G401.6 (cell line): ENCODE data around the gene NLRP6.
"Not testable (repeated sequence)": the region's sequence is repeated elsewhere in the genome, so short reads cannot be mapped to it uniquely, and the experiment has no call there.

Experiments used
- FAIRE-seq: peaks from 2 replicates; lab custom pipeline; 2012; peaks lifted over from hg19 to GRCh38; lab: Jason Lieb, UNC

NLRP6 gene

DNA sequence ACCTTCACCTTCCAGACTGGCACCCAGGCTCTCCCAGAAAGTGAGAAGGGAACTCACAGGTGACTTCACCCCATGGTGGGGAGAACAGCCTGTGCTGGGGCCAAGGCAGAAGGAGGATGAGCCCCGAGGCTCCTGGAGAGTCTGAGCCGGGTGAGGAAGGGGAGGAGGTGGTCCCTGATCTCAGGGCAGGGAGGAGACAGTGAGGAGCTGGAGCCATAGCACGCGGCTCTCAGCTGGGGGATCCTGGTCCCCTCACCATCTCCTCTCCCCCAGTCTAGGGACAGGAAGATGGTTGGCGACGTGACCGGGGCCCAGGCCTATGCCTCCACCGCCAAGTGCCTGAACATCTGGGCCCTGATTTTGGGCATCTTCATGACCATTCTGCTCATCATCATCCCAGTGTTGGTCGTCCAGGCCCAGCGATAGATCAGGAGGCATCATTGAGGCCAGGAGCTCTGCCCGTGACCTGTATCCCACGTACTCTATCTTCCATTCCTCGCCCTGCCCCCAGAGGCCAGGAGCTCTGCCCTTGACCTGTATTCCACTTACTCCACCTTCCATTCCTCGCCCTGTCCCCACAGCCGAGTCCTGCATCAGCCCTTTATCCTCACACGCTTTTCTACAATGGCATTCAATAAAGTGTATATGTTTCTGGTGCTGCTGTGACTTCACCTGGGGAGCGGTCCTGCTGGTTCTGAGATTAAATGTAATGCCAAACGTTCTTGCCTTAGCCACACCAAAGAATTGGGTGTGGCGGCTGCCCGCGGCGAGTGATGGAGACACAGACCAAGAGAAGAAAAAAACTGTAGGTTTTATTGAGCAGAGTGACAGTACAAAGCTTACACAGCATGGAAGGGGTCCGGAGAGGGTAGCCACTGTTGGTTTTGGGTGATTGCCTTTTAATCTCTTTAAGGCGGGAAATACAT is 30.8 kb downstream of the NLRP6 start:
- FAIRE-seq = not testable (repeated sequence)

- FAIRE-seq = not testable (repeated sequence)
These were observed 31.9 kb downstream of the NLRP6 start for GRCh38 chr11:309979-310572.

DNA sequence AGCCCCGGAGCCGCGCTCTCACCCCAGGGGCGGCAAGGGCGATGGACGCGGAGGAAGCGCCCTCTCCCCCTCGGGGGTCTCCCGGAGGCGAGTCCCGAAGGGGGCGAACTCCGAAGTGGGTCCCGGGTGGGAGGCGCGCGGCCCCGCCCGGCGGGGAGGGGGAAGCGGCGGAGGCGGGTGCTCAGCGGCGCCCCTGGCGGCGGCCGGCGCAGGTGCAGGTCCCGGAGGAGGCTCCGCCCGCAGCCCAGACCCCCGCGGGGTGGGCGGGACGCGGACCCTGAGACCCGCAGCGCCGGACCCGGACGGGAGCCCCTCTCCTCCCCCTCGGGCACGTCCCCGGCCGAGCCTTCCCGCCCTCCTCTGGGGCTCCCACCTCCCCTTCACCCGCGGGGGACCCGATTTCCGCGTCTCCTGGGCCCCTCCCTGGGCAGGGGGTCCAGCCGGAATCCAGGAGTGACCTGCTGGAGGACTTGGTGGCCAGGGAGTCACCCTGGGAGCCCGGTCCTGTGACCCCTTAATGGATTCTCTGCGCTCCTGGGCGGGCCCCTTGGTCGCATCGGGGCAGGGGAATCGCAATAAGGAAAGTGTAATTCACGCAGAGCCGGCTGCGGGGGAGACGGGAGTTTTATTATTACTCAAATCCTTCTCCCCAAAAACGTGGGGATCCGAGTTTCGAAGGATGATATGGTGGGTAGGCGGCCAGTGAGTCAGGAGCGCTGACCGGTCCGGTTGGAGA is 33.0 kb downstream of the NLRP6 start:
- not testable (repeated sequence) for FAIRE-seq

DNA sequence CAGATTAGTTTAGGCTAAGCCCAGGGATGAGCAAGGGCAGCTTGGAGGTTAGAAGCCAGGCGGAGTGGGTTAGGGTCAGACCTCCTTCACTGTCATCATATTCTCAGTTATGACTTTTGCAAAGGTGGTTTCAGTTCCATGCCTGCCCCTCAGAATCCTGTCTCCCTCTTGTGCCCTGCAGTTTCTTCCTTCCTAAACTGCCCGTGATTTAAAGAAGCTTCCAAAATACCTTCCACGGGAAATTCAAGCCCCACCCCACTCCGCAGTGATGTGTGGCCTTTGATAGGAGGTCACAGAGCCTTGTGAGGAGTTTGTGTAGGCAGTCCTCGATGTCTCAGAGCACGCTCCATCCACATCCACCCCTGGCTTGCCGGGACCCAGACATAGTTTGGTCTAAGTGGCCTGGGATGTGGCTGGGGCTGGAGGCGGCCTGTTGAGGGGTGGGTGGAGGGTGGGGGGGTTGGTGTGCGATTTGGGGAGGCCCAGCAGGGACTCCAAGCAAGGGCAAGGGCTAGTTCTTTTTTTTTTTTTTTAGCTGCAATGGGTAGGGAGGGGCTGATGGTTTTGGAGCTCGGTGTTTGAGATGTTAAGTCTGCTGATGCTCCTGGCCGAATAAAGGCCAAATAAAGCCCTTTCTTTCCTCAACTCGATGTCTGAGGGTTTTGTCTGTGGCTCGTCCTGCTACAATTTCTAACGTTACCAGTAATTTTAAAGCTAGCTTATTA is 34.0 kb downstream of the NLRP6 start:
- FAIRE-seq = no peak

- FAIRE-seq = no peak
These were observed 35.1 kb downstream of the NLRP6 start for GRCh38 chr11:313304-313786.

- peak; percentile 97 for FAIRE-seq
These were observed 35.8 kb downstream of the NLRP6 start, which contains the start of gene IFITM1 for GRCh38 chr11:313787-314553. Gene IFITM1, plus strand, starts transcription at chr11:314040. Its CDS starts 131 bp downstream, at chr11:314171.

DNA sequence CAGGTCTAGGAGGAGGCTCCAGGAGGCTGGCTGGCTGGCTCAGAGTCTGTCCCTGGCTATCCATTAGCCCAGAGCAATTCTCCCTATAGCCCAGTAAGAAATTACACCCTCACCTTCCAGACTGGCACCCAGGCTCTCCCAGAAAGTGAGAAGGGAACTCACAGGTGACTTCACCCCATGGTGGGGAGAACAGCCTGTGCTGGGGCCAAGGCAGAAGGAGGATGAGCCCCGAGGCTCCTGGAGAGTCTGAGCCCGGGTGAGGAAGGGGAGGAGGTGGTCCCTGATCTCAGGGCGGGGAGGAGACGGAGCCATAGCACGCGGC is 36.3 kb downstream of the NLRP6 start:
- FAIRE-seq = not testable (repeated sequence)

GRCh38 chr11:315051-315481 is 36.9 kb downstream of the NLRP6 start:
- no peak for FAIRE-seq

DNA sequence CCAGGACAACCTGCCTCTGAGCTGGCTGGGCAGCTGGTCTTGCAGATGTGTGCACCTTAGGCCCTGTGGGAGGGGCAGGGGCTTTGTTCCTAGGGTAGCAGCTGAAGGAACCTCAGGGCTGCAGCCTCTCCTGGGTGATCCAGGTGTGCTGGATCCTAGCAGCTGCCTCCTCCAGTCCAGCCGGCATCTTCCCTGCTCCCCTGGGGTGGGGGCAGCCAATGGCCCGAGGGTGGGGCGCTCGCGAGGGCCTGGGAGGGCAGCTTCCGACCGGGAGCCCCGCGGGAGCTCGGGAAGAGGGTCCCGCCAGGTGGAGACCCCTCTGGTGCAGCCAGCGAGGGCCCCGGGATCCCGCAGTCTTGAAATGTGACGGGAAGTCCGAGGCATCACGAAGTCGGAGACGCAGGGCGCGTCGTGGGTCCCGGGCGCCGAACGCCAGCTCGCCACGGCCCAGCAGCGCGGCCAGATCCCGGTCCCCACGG is 37.3 kb downstream of the NLRP6 start:
- FAIRE-seq = no peak

DNA sequence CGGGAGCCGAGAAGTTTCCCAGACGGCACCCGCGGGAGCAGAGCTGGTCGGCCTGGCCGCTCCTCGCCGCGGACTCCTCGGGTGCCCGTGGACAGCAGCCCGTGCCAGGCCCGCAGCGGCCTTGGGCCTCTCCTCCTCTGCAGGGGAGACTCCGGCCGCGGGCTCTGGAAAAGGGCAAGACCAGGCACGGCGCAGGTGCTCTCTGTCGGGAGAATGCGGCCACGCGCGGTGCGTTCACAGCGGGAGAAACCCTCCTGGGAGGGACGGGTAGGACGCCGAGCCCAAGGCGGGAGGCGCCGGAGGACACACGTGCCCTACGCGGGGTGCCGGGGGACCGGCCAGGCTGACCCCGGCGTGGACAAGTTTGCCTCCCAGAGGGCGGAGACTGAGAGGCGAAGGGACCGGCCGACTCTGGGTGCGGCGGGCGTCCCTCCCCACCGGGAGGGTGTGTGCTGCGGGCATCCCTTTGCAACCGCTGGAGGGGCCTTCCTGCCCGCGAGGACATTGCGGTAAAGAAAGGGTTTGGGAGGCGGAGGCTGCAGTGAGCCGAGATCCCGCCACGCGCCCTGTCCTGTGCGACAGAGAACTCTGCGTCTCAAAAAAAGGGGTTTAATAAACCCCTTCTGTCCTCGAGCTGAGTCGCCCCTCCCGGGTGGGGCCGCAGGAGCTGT is 38.0 kb downstream of the NLRP6 start:
- FAIRE-seq = no peak

- no peak for FAIRE-seq
These were observed 38.7 kb downstream of the NLRP6 start for GRCh38 chr11:316891-317301.

- not testable (repeated sequence) for FAIRE-seq
These were observed 39.6 kb downstream of the NLRP6 start for GRCh38 chr11:317668-318404.

- FAIRE-seq = not testable (repeated sequence)
These were observed 40.4 kb downstream of the NLRP6 start for GRCh38 chr11:318405-319120.

- FAIRE-seq = not testable (repeated sequence)
These were observed 41.1 kb downstream of the NLRP6 start for GRCh38 chr11:319121-319887.

DNA sequence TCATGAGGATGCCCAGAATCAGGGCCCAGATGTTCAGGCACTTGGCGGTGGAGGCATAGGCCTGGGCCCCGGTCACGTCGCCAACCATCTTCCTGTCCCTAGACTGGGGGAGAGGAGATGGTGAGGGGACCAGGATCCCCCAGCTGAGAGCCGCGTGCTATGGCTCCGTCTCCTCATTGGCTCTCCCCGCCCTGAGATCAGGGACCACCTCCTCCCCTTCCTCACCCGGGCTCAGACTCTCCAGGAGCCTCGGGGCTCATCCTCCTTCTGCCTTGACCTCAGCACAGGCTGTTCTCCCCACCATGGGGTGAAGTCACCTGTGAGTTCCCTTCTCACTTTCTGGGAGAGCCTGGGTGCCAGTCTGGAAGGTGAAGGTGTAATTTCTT is 41.7 kb downstream of the NLRP6 start:
- not testable (repeated sequence) for FAIRE-seq

DNA sequence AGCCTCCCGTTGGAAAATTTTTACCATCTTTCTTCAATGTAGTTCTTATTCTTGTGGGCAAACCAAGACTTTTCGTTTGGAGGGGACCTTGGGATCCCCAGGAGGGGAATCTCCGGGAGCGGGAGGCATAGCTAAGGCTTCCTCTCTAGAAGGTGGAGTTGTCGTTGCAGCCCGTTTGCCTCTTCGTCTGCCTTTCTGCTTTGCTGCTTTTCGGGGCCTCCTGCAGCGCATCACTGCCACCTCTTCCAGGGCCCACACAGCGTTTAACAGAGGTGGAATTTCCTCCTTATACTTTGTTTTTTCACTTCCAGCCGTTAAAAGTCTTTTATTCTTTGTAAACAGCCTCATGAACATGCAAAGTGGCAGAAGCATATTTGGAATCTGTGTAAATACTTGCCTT is 45.9 kb downstream of the NLRP6 start:
- FAIRE-seq = no peak

DNA sequence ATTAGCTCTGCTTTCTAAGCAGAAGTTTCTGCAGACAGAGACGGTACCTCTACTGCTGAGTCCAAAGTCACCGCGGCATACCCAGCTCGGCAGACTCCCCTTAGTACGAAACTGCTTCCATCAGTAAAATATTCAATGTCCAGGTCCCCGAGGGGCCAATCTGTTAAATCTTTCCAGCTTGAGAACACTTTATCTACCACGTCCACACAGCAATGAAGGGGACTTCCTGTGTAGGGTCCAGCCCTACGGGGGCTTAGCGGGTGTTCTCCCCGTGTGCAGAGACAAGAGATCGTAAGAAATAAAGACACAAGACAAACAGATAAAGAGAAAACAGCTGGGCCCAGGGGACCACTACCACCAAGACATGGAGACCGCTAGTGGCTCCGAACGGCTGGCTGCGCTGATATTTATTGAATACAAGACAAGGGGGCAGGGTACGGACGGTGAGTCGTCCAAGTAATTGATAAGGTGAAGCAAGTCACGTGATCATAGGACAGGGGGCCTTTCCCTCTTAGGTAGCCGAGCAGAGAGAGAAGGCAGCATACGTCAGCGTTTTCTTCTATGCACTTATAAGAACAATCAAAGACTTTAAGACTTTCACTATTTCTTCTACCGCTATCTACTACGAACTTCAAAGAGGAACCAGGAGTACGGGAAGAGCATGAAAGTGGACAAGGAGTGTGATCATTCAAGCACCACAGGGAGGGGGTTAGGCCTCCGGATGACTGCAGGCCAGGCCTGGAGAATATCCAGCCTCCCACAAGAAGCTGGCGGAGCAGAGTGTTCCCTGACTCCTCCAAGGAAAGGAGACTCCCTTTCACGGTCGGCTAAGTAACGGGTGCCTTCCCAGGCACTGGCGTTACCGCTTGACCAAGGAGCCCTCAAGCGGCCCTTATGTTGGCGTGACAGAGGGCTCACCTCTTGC is 46.6 kb downstream of the NLRP6 start:
- not testable (repeated sequence) for FAIRE-seq
